Panc1 (cell line): ENCODE results near the gene DYTN. TPM values are rescaled to one million over a fixed set of nuclear protein-coding genes. Genes with fewer than 3 reads are reported as not detected.

Experiments
- ATAC-seq: fragments of 200-7000 bp; cut with Tn5 transposase; 2 replicates; pipeline ENCODE4 v1.9.1; 2020; ENCODE audit warnings: mild to moderate bottlenecking, moderate library complexity
- BruUV-seq: library from RNA; stranded (reverse); fragments of 400-500 nt; replicated peaks from 2 replicates; lab custom pipeline; 2021; lab: Mats Ljungman, UMichigan
- CTCF ChIA-PET: fragments of 300-600 bp; sonication (Branson Sonifier 250); formaldehyde crosslinking; loops from one replicate; lab custom pipeline; 2022; ENCODE audit warnings: antibody characterized with exemption; lab: Charles Lee
- POLR2A ChIA-PET: fragments of 300-600 bp; sonication (Branson Sonifier 250); formaldehyde crosslinking; loops from one replicate; lab custom pipeline; 2022; ENCODE audit warnings: antibody characterized with exemption; lab: Charles Lee
- DNase-seq: peaks from one replicate; pipeline ENCODE4 v3.0.0-alpha.2; 2010; ENCODE audit warnings: low read depth, low spot score
- H3K27ac ChIP-seq: 2 replicates; pipeline ENCODE4 v1.5.1; 2011; ENCODE audit warnings: mild to moderate bottlenecking, low read length, inconsistent platforms
- H3K27me3 ChIP-seq: fragments of 200-500 bp; sonication (Bioruptor generic); 2 replicates; pipeline ENCODE4 v1.6.0; 2014; ENCODE audit warnings: low read length, inconsistent platforms; ENCODE audit not compliant: control insufficient read depth, insufficient read depth
- H3K36me3 ChIP-seq: fragments of 200-500 bp; sonication (Bioruptor generic); 2 replicates; pipeline ENCODE4 v1.5.1; 2014; ENCODE audit warnings: inconsistent platforms, mild to moderate bottlenecking, low read length, moderate library complexity; ENCODE audit not compliant: control insufficient read depth, insufficient read depth
- H3K4me1 ChIP-seq: 2 replicates; pipeline ENCODE4 v1.5.1; 2011; ENCODE audit warnings: inconsistent platforms, mild to moderate bottlenecking, low read length, moderate library complexity; ENCODE audit not compliant: control insufficient read depth, insufficient read depth
- H3K4me3 ChIP-seq, 2 experiments: 2 replicates each; pipeline ENCODE4 v1.5.1; 2011 to 2012; ENCODE audit warnings: low read depth in 2 of 2, low read length in 2 of 2, mild to moderate bottlenecking in 2 of 2, inconsistent platforms in 1 of 2, moderate library complexity in 1 of 2
- H3K9me3 ChIP-seq: fragments of 200-500 bp; sonication (Bioruptor generic); 2 replicates; pipeline ENCODE4 v1.5.1; 2014; ENCODE audit warnings: low read depth, mild to moderate bottlenecking, inconsistent platforms, low read length, moderate library complexity; ENCODE audit not compliant: control insufficient read depth, insufficient read depth
- POLR2AphosphoS5 ChIP-seq: IDR thresholded peaks from 2 replicates; pipeline ENCODE4 v1.6.1; 2012; ENCODE audit warnings: mild to moderate bottlenecking, low read depth, low read length, moderate library complexity
- REST ChIP-seq, 2 experiments: IDR thresholded peaks; 2 replicates each; pipeline ENCODE4 v1.6.1; 2011 to 2012; ENCODE audit warnings: low read depth in 2 of 2, control low read depth in 1 of 2, low read length in 1 of 2, mild to moderate bottlenecking in 1 of 2, moderate library complexity in 1 of 2; ENCODE audit not compliant: insufficient read depth in 1 of 2
- SIN3A ChIP-seq: IDR thresholded peaks from 2 replicates; pipeline ENCODE4 v1.6.1; 2012; ENCODE audit warnings: low read depth, mild to moderate bottlenecking, low read length, moderate library complexity, borderline replicate concordance; ENCODE audit not compliant: insufficient read depth
- TCF7L2 ChIP-seq: IDR thresholded peaks from 2 replicates; pipeline ENCODE4 v1.6.1; 2011; ENCODE audit warnings: mild to moderate bottlenecking, low read depth, low read length, inconsistent platforms
- in situ Hi-C: cut with HindIII; loops from 2 replicates; pipeline ENCODE4 v1.10.0; 2016; ENCODE audit warnings: low sequenced_read_pairs, low pct_unique_long_range_greater_than_20kb
- intact Hi-C: fragments of 100-400 bp; cut with micrococcal nuclease; formaldehyde crosslinking; loops from one replicate; pipeline ENCODE4 v1.10.0; 2022; ENCODE audit not compliant: unreplicated experiment
- total RNA-seq: library from RNA; stranded (reverse); gene quantifications from one replicate; pipeline ENCODE4 v1.2.1, GENCODE V29; 2021; ENCODE audit not compliant: unreplicated experiment
- TF ChIP-seq, protein P1 (sequence below): fragments of 450-650 bp; IDR thresholded peaks from 2 replicates; pipeline ENCODE4 v1.5.1; 2017; ENCODE audit warnings: mild to moderate bottlenecking

Gene DYTN
- total RNA-seq, 1 experiment from 2014 or later, result not detected

DNA sequence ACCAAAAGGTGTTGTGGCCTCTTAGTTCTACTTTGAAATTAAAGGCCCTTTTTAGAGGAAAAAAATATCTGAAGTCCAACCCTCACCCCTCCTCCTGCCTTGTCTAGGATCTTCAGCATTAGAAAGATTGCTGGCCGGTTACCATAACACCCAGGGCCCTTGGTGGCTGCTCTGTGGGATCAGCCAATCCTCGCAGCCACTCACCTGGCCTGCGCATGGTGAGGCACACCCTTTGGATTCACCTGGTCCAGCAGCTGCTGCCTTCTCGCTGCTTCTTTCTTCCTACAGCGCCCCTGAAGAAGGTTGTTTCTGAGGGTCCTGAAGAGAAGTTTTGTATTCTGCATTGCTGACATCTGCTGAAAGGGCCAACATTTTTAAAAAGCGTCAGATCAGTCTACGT, 25.2 kb downstream of the DYTN start:
- H3K27ac ChIP-seq, result no peak overlapping the region
- TF ChIP-seq TCF7L2, result no peak
- TF ChIP-seq, protein P1, sequence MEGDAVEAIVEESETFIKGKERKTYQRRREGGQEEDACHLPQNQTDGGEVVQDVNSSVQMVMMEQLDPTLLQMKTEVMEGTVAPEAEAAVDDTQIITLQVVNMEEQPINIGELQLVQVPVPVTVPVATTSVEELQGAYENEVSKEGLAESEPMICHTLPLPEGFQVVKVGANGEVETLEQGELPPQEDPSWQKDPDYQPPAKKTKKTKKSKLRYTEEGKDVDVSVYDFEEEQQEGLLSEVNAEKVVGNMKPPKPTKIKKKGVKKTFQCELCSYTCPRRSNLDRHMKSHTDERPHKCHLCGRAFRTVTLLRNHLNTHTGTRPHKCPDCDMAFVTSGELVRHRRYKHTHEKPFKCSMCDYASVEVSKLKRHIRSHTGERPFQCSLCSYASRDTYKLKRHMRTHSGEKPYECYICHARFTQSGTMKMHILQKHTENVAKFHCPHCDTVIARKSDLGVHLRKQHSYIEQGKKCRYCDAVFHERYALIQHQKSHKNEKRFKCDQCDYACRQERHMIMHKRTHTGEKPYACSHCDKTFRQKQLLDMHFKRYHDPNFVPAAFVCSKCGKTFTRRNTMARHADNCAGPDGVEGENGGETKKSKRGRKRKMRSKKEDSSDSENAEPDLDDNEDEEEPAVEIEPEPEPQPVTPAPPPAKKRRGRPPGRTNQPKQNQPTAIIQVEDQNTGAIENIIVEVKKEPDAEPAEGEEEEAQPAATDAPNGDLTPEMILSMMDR, result no peak
- no peak for TF ChIP-seq SIN3A
- no peak for TF ChIP-seq REST (IDR thresholded peaks at IDR 0.05; ENCODE audit: insufficient read depth in 1 of 2, low read depth in 2 of 2, low read length in 1 of 2)
- TF ChIP-seq POLR2AphosphoS5, result no peak
- no peaks in the 10 kb centered on the region for H3K27me3 ChIP-seq
- in situ Hi-C loops (no loop called here), intact Hi-C loops (loop anchor here (1.0 to 10.0 kb wide), 3 partner anchors 88 to 782 kb away; no protein-coding TSS in a partner anchor)
- no peak for DNase-seq
- no TSS peak for BruUV-seq
- POLR2A ChIA-PET, result no interaction called here
- H3K4me3 ChIP-seq, result no peak overlapping the region
- CTCF ChIA-PET, result no interaction called here
- H3K4me1 ChIP-seq, result no peaks in the 10 kb centered on the region
- ATAC-seq, result no peak
- no peaks in the 10 kb centered on the region for H3K9me3 ChIP-seq
- H3K36me3 ChIP-seq, result no peaks in the 10 kb centered on the region

- no peak overlapping the region for H3K27ac ChIP-seq
- intact Hi-C loops (no loop called here), in situ Hi-C loops (no loop called here)
- BruUV-seq, result no TSS peak
- H3K9me3 ChIP-seq, result no peaks in the 10 kb centered on the region
- no peaks in the 10 kb centered on the region for H3K4me1 ChIP-seq
- no peak for ATAC-seq
- no peak overlapping the region for H3K4me3 ChIP-seq
- no peak for DNase-seq
- no peaks in the 10 kb centered on the region for H3K36me3 ChIP-seq
- ChIA-PET CTCF (no interaction called here), POLR2A (no interaction called here)
- no peak for TF ChIP-seq REST (IDR thresholded peaks at IDR 0.05; ENCODE audit: insufficient read depth in 1 of 2, low read depth in 2 of 2, low read length in 1 of 2)
- TF ChIP-seq, protein P1, result no peak
- H3K27me3 ChIP-seq, result no peaks in the 10 kb centered on the region
These were observed 29.2 kb downstream of the DYTN start for GRCh38 chr2:206688990-206689389.
